Right hindlimb (tissue), 1 donor: Measurements from ENCODE around the gene C11orf42.

Experiments
- DNase-seq: peaks from one replicate; pipeline ENCODE4 v3.0.0-alpha.2; 2018

The C11orf42 gene

DNA sequence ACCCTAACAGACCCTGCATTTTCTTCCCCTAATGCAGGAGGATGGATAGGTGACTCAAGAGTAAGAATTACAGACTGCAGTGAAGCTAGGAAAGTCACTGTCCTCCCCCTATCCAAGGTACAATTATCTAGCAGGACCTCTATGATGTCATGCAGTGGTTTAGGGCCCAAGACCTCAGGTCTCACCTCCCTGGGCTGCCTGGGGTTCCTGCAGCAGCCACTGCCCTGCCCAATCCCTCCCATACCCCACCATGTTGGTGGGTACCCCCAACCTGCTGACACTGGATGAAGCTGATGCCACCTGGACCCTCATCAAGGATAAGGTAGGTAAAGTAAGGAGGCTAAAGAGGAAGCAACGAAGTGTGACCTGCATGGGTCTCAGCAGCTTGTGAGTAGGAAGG lies at the start of gene C11orf42:
Gene C11orf42 (plus strand): TSS at position 192 of the 400 bp plus-strand sequence. CDS start 59 bp downstream, at position 251.
- DNase-seq = no peak

- no peak for DNase-seq
Measured at GRCh38 chr11:6156628-6157359, 48.6 kb upstream of the C11orf42 start.

GRCh38 chr11:6170226-6170625 lies 35.1 kb upstream of the C11orf42 start, which contains the start of gene OR52B2:
Gene OR52B2, minus strand, starts transcription at chr11:6170326. Its CDS starts 0 bp downstream, at chr11:6170326.
- DNase-seq = no peak

- DNase-seq = no peak
Measured at GRCh38 chr11:6175440-6175839, 29.9 kb upstream of the C11orf42 start.

DNA sequence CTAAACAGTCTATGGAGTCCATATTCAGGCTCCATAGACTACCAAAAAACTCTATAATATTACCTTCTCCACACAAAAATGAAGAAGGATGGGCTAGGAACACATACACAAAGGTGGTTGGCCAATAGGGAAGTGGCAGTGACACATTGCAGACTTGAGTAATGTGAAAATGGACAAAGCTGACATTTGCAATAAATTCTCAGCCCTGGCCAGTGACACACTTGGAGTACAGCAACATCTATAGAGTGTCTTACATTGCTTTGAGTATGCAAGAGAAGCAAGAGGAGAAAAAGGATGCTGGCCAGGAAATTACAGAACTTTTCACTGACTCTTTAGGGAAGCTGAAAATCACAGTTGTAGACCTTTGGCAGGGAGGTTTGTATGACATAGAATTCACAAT lies 13.6 kb upstream of the C11orf42 start:
- DNase-seq = no peak

GRCh38 chr11:6194065-6194581 lies 11.2 kb upstream of the C11orf42 start:
- DNase-seq = no peak

GRCh38 chr11:6196396-6196795 lies 9.0 kb upstream of the C11orf42 start:
- no peak for DNase-seq

DNA sequence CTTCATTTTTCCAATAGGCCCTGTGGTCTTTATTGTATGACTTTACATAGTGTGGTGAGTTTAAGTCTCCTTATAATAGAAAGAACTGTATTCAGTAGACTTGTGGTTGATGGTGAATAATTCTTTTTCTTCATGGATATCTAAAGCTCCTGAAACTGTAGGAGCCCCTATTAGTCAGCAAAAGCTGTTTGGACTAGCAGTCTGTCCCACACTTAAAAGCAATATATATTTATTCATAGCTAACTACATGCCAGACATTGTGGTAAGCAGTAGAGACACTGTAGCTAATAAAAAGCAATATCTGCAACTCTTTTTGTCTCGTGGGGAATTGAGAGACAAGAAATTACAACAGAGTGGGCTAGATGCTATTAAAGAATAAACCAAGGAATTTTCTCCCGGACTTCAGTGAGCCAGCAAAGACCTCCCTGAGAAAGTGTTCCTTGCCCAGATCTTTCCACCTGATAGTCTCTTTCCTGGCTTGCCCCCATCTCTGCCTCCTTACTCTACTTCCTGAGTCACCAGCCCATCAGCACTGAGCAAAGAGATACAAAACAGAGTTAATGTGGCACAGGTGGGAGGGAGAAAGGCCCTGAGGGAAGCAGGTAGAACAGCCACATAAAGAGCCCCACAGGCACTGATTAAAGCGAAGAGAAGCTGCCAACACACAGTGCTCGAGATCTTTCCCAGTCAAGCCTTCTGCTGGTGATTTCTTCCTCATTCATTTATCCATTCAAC lies 7.7 kb upstream of the C11orf42 start:
- no peak for DNase-seq

GRCh38 chr11:6199174-6199810 lies 6.1 kb upstream of the C11orf42 start, which contains the start of gene OR52W1:
Gene OR52W1, plus strand, starts transcription at chr11:6199224. Its CDS starts 0 bp downstream, at chr11:6199224.
- no peak for DNase-seq

DNA sequence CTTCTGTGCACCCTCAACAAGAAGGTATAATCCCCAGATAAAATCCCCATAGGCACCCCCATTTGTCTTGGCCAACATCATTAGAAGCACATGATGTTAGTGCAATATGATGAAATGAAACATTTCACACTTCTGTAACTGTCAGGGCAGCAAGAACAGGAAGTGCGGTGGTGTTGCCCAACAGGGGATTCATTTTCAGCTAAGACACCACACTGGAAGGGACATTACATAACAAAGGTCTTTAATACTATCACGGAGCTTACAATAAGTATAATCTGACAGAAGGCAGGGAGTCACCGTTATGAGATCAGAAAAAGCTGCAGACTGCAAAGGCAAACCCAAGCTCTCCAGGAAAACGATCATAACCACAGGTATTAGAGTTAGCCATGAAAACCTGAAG lies 4.4 kb upstream of the C11orf42 start:
- no peak for DNase-seq

- no peak for DNase-seq
Measured at GRCh38 chr11:6201481-6201880, 3.9 kb upstream of the C11orf42 start.

- DNase-seq = no peak
Measured at GRCh38 chr11:6202041-6202440, 3.3 kb upstream of the C11orf42 start.

GRCh38 chr11:6203327-6203726 lies 2.0 kb upstream of the C11orf42 start:
- DNase-seq = no peak

GRCh38 chr11:6204706-6205105 lies 651 bp upstream of the C11orf42 start:
- no peak for DNase-seq

GRCh38 chr11:6206456-6207180 lies 1.3 kb downstream of the C11orf42 start:
- no peak for DNase-seq

- no peak for DNase-seq
Measured at GRCh38 chr11:6209801-6210200, 4.4 kb downstream of the C11orf42 start.

DNA sequence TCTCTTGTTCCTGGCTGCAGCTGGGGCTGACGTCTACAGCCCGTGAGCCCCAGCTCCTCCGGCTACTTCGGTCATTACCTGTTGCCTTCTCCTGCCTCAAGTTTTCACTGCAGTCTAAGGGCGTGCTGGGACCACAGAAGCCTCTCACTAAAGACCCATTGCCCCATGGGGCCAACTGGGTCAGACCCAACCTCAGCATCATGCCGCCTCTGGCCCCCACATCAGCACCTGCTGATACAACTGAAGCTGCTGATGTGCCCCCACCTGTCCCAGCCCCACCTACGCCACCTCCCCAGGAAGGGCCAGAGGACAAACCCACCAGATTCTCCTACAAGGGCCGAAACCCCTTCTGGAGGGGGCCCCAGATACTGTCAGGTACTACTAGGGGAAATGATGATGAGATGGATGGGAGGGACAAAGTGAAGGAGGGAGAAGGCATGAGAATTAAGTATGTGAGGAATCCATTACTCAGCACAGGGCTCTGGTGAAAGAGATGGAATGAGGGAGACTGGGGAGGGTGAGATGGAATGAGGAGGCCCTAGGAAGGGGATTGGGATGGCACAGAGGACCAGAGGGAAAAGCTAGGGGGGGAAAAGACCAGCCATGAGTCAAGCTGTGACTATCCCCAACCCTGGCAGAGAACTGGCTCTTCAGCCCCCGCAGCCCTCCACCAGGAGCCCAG lies 5.1 kb downstream of the C11orf42 start:
- no peak for DNase-seq

- no peak for DNase-seq
Measured at GRCh38 chr11:6214530-6214929, 9.2 kb downstream of the C11orf42 start.

GRCh38 chr11:6216501-6216900 lies 11.1 kb downstream of the C11orf42 start:
- DNase-seq = no peak

DNA sequence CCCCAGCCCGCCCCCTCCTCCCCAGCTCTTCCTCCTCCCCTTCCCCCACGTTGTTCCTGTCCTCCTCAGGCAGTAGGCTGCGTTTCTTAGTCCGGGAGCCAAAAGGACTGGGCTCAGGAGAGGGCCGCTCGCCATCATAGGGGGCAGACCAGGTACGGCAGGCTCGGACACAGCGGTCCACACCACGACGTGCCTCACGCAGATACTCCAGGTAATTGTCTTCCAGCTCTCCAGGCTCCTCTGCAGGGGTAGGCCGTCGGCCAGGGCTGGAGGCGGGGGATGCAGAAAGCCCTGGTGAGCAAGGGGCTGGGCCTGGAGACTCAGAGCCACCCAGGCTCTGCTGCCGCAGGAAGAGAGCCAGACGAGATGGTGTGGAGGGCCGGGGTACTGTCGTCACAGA lies 12.4 kb downstream of the C11orf42 start:
- DNase-seq = no peak

DNA sequence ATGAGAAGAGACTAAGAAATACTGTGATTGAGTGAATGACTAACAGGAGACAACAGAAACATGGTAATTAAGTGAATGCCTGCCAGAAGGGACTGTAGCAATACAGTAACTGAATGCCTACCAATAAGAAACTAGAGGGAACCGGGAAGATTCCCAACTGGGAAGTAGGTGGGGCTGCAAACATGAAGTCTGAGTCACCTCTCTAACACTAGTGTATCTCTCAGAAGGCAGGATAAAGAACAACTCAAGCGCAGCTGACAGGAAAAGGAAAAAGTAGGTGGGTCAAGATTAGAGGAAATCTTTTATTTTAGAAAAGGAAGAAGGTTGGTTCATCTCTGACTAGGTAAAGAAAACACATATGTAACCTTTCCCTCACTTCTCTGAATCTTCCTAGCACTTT lies 14.0 kb downstream of the C11orf42 start:
- no peak for DNase-seq

GRCh38 chr11:6223854-6224253 lies 18.5 kb downstream of the C11orf42 start:
- no peak for DNase-seq
